Thoracic aorta (tissue), 2 donors: ENCODE results near the gene CDC123. TPM values are rescaled to one million over a fixed set of nuclear protein-coding genes. Genes with fewer than 3 reads are reported as not detected.

Source experiments
- ATAC-seq: fragments of 150-250 bp; one replicate; pipeline ENCODE4 v1.8.0; 2017; ENCODE audit warnings: low read depth; ENCODE audit not compliant: insufficient number of reproducible peaks, low FRiP score
- DNase-seq: peaks from one replicate; pipeline ENCODE4 v3.0.0-alpha.2; 2020; ENCODE audit warnings: low spot score
- H3K27ac ChIP-seq, 2 donors: fragments of 200-600 bp; sonication (generic); 1 replicate in 1 of 2; 2 replicates in 1 of 2; pipeline ENCODE4 v1.5.1; 2016; ENCODE audit warnings: mild to moderate bottlenecking in 2 of 2, moderate library complexity in 2 of 2
- H3K27me3 ChIP-seq: fragments of 200-600 bp; sonication (generic); replicated peaks from 2 replicates; pipeline ENCODE4 v1.6.0; 2016; ENCODE audit warnings: mild to moderate bottlenecking; ENCODE audit not compliant: insufficient read depth
- H3K36me3 ChIP-seq: fragments of 200-600 bp; sonication (generic); one replicate; pipeline ENCODE4 v1.5.1; 2016
- H3K4me1 ChIP-seq, 2 donors: fragments of 200-600 bp; sonication (generic); 1 replicate in 1 of 2; 2 replicates in 1 of 2; pipeline versions ENCODE4 v1.5.1 to v1.6.0; 2016; ENCODE audit warnings: low read depth in 2 of 2, mild to moderate bottlenecking in 1 of 2; ENCODE audit not compliant: control insufficient read depth in 1 of 2
- H3K4me3 ChIP-seq: fragments of 200-600 bp; sonication (generic); 2 replicates; pipeline ENCODE4 v1.5.1; 2016; ENCODE audit warnings: mild to moderate bottlenecking
- H3K9me3 ChIP-seq: fragments of 200-600 bp; sonication (generic); 2 replicates; pipeline ENCODE4 v1.5.1; 2016
- total RNA-seq, 2 donors: library from RNA; depleted of rRNA; stranded (reverse); fragments of >200 nt; gene quantifications; one replicate each; pipeline versions ENCODE4 v1.1.0 to v1.2.3, GENCODE V29; 2016
- TF ChIP-seq, protein P1 (sequence below): fragments of 200-600 bp; sonication (generic); IDR thresholded peaks from one replicate; pipeline ENCODE4 v1.5.1; 2019; ENCODE audit warnings: antibody characterized with exemption

CDC123 gene
- total RNA-seq, 2 donors from 2014 or later, result 74.2 to 171 TPM

DNA sequence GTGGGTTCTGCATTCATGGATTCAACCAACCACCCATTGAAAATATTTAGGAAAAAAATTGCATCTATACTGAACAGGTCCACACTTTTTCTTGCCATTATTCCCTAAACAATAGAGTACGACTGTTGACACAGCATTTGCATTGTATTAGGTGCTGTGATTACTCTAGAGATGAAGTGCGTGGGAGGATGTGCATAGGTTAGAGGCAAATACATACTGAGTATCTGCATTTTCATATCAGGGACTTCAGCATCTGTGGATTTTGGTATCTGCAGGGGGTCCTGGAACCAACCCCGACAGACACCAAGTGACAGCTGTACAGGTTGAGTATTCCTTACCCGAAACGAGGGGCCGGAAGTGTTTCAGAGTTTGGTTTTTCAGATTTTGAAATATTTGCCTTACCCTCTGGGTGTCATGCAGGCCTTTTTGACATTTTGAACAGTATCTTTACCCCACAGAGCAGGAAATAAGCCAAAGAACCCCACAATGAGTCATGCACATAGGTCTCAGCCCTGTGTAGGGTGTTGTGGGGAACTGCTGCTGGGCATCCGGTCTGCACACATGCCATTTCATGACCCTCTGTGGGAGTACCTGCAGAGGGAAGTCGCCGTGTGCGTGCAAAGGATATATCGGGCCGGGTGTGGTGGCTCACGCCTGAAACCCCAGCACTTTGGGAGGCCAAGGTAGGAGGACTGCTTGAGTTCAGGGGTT is 14.8 kb upstream of the CDC123 start:
- ATAC-seq, result no peak
- no peaks in the 10 kb centered on the region for H3K27me3 ChIP-seq
- H3K27ac ChIP-seq, result no peak overlapping the region
- TF ChIP-seq, protein P1, sequence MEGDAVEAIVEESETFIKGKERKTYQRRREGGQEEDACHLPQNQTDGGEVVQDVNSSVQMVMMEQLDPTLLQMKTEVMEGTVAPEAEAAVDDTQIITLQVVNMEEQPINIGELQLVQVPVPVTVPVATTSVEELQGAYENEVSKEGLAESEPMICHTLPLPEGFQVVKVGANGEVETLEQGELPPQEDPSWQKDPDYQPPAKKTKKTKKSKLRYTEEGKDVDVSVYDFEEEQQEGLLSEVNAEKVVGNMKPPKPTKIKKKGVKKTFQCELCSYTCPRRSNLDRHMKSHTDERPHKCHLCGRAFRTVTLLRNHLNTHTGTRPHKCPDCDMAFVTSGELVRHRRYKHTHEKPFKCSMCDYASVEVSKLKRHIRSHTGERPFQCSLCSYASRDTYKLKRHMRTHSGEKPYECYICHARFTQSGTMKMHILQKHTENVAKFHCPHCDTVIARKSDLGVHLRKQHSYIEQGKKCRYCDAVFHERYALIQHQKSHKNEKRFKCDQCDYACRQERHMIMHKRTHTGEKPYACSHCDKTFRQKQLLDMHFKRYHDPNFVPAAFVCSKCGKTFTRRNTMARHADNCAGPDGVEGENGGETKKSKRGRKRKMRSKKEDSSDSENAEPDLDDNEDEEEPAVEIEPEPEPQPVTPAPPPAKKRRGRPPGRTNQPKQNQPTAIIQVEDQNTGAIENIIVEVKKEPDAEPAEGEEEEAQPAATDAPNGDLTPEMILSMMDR, result no peak
- no peak overlapping the region for H3K4me3 ChIP-seq
- no peaks in the 10 kb centered on the region for H3K9me3 ChIP-seq
- peaks cover 24% of the 10 kb centered on the region for H3K36me3 ChIP-seq
- no peaks in the 10 kb centered on the region for H3K4me1 ChIP-seq
- no peak for DNase-seq

GRCh38 chr10:12184165-12184564 is 11.8 kb upstream of the CDC123 start:
- Histone ChIP-seq H3K27ac (no peak overlapping the region), H3K27me3 (no peaks in the 10 kb centered on the region), H3K4me1 (no peaks in the 10 kb centered on the region), H3K9me3 (no peaks in the 10 kb centered on the region), H3K4me3 (no peak overlapping the region), H3K36me3 (peaks cover 11% of the 10 kb centered on the region)
- DNase-seq, result no peak
- TF ChIP-seq, protein P1, result no peak
- no peak for ATAC-seq

DNA sequence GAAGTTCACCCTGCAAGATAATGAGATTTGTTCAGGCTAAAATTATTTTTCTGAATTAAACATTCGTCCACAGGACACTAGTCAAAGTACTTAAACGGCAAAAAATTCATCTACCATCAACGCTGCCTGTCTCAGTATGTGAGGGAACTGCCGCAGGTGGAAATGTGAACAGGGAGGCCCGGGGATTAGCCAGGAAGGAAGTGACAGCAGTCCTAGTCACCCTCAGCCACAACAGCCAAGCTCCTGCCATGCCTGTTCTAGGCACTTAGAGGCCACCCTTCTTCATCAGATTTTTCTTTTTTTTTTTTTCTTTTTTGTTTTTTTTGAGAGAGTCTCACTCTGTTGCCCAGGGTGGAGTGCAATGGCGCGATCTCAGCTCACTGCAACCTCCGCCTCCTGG is 9.7 kb upstream of the CDC123 start:
- H3K4me1 ChIP-seq, result no peaks in the 10 kb centered on the region
- DNase-seq (no peak), ATAC-seq (no peak)
- H3K4me3 ChIP-seq, result no peak overlapping the region
- no peaks in the 10 kb centered on the region for H3K9me3 ChIP-seq
- peaks cover 4% of the 10 kb centered on the region for H3K36me3 ChIP-seq
- H3K27me3 ChIP-seq, result no peaks in the 10 kb centered on the region
- TF ChIP-seq, protein P1, result no peak
- H3K27ac ChIP-seq, result no peak overlapping the region

DNA sequence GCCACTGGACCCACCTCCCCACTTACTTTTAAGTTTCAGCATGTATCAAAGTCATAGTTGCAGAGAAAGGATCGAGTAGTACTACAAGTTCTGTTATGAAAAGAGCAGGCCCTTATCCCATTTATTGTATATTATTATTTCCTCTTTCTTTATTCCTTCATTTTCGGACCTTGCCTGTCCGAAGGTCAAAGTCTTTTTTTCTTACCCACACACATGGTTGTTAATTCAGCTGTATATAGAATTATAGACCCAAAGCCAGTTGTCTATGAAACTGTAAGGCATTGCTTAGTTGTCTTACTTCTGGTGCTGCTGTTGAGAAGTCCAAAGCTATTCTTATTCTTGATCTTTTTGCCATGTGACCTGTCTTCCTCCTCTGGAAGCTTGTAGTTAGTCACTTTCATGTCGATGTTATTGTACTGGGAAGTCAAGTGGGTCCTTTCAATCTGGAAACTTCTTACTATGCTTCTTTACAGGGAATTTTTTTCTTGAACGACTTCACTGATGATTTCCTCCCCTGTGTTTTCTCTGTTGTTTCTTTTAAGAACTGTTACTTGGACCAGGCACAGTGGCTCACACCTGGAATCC is 8.6 kb upstream of the CDC123 start:
- no peak overlapping the region for H3K4me3 ChIP-seq
- DNase-seq, result no peak

DNA sequence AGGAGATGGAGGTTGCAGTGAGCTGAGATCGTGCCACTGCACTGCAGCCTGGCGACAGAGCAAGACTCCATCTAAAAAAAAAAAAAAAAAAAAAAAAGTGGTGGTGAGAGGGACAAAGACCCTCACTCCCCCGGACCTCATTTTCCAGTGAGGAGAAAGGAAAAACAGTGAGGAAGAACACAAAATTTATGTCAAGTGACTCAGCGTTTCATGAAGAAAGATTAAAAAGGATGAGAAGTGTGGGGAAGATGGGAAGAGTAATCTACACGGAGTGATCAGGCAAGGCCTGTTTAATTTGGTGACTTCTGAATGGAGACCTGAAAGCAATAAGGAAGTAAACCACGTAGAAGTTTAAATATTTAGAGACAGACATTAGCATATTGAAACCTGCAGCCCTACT is 7.3 kb upstream of the CDC123 start:
- Histone ChIP-seq H3K36me3 (peaks cover 4% of the 10 kb centered on the region), H3K4me1 (peaks cover 2 to 10% of the 10 kb centered on the region in 2 donors), H3K4me3 (no peak overlapping the region), H3K27me3 (no peaks in the 10 kb centered on the region), H3K27ac (peak overlapping the region in 1 of 2 donors; percentile 26), H3K9me3 (no peaks in the 10 kb centered on the region)
- DNase-seq, result no peak
- no peak for ATAC-seq
- TF ChIP-seq, protein P1, result no peak

More for the DNA sequence above, 8.6 kb upstream of the CDC123 start:
- H3K9me3 ChIP-seq, result no peaks in the 10 kb centered on the region
- ATAC-seq, result no peak
- H3K27ac ChIP-seq, result no peak overlapping the region
- peaks cover 4% of the 10 kb centered on the region for H3K36me3 ChIP-seq
- TF ChIP-seq, protein P1, result no peak
- no peaks in the 10 kb centered on the region for H3K27me3 ChIP-seq
- no peaks in the 10 kb centered on the region for H3K4me1 ChIP-seq
